ENCODE measurements around the gene R3HDML.

The R3HDML gene

DNA sequence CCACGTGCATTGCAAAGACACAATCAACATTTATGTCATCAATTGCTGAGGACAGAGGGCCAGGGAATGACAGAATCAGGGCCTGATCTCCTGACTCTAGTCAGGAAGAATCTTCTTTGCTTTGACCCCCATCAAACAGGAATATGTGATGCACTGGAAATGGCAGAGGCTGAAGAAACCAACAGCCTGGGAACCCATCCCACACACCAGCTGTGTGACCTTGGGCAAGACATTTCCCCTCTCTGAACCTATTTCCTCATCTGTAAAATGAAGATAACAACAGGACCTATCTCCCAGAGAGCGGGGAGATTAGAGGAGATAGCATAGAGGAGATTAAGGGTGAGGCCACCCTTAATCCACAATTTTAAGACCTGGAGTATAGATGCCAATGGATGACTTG lies 20.2 kb downstream of the R3HDML start:
- no peak overlapping the region for H4K8ac ChIP-seq (ENCODE audit: low read depth, low read length)
- no CpG with 5 or more reads among the region's 2 CpGs for WGBS (ENCODE audit: extremely low coverage, insufficient coverage, insufficient read length)
- H3K27me3 ChIP-seq (ENCODE audit: insufficient read depth, low read length): no peaks in the 10 kb centered on the region
- no peak overlapping the region for H3K14ac ChIP-seq (ENCODE audit: low read length)
- H2BK5ac ChIP-seq (ENCODE audit: low read depth, low read length, poor library complexity): no peak overlapping the region
- H3K4me2 ChIP-seq (ENCODE audit: low read length): no peak overlapping the region
- H3K9me3 ChIP-seq (ENCODE audit: insufficient read depth, low read depth, low read length): no peaks in the 10 kb centered on the region
- H3K36me3 ChIP-seq (ENCODE audit: control insufficient read depth in 1 of 2, insufficient read depth in 2 of 2, low read length in 2 of 2): no peaks in the 10 kb centered on the region
- no peak overlapping the region for H4K91ac ChIP-seq (ENCODE audit: low read depth, low read length)
- H4K12ac ChIP-seq (ENCODE audit: low read depth, low read length): no peak overlapping the region
- no peak overlapping the region for H2AK5ac ChIP-seq (ENCODE audit: low read length)
- H3K23ac ChIP-seq (ENCODE audit: low read length): peak overlapping the region; percentile 7
- no peak overlapping the region for H3K27ac ChIP-seq (ENCODE audit: low read depth, low read length)
- peaks cover 5 to 6% of the 10 kb centered on the region in 2 experiments for H3K4me1 ChIP-seq (ENCODE audit: control insufficient read depth in 1 of 2, insufficient read depth in 2 of 2, low read length in 2 of 2)
- H3K79me2 ChIP-seq (ENCODE audit: control insufficient read depth, insufficient read depth, low read length, poor library complexity): no peaks in the 10 kb centered on the region
- no peak overlapping the region for H3K4me3 ChIP-seq (ENCODE audit: low read depth, low read length)
- H2BK120ac ChIP-seq (ENCODE audit: insufficient read depth, low read length, poor library complexity): no peak overlapping the region
- H3K79me1 ChIP-seq (ENCODE audit: low read length): no peaks in the 10 kb centered on the region
- no peak overlapping the region for H3K9ac ChIP-seq (ENCODE audit: low read length)
- H2AFZ ChIP-seq (ENCODE audit: insufficient read depth, low read length, poor library complexity): no peak overlapping the region
- no peak for DNase-seq
- no peak overlapping the region for H3K4ac ChIP-seq (ENCODE audit: low read depth, low read length)
- H3K18ac ChIP-seq (ENCODE audit: low read length): no peak overlapping the region
- no peak overlapping the region for H2BK12ac ChIP-seq (ENCODE audit: low read length)

DNA sequence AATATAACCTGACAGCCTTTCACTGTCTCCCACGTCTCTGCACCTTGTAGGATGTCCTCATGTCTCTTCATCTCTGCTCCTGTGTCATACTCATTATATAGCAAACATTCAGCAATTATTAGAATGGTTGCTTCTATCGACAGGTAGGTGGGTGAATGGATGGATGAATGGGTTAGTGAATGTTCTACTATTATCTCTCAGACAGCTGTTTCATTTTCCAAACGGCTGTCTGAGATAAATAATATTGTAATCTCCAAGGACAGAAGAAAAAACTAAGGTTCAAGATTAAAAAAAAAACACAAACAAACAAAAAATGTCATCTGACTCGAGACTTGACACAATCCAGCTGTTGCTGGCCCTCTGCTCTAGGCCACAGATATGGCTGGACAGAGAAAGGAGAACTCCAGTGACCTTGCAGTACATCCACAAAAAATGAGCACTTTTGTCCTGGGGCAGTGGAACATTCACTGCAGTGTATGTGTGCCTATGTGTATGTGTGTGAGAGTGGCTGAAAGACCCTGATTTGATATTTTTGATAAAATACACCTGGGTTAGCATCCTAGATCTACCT lies 20.8 kb downstream of the R3HDML start:
- H4K12ac ChIP-seq (ENCODE audit: low read depth, low read length): no peak overlapping the region
- no peak overlapping the region for H2AFZ ChIP-seq (ENCODE audit: insufficient read depth, low read length, poor library complexity)
- H3K18ac ChIP-seq (ENCODE audit: low read length): no peak overlapping the region
- no CpG with 5 or more reads among the region's 4 CpGs for WGBS (ENCODE audit: extremely low coverage, insufficient coverage, insufficient read length)
- H3K79me1 ChIP-seq (ENCODE audit: low read length): no peaks in the 10 kb centered on the region
- no peak overlapping the region for H3K23ac ChIP-seq (ENCODE audit: low read length)
- H3K9ac ChIP-seq (ENCODE audit: low read length): no peak overlapping the region
- H3K4me2 ChIP-seq (ENCODE audit: low read length): no peak overlapping the region
- no peaks in the 10 kb centered on the region for H3K27me3 ChIP-seq (ENCODE audit: insufficient read depth, low read length)
- H3K36me3 ChIP-seq (ENCODE audit: control insufficient read depth in 1 of 2, insufficient read depth in 2 of 2, low read length in 2 of 2): no peaks in the 10 kb centered on the region
- H3K4me1 ChIP-seq (ENCODE audit: control insufficient read depth in 1 of 2, insufficient read depth in 2 of 2, low read length in 2 of 2): peaks cover 0 to under 1% of the 10 kb centered on the region in 2 experiments
- no peaks in the 10 kb centered on the region for H3K79me2 ChIP-seq (ENCODE audit: control insufficient read depth, insufficient read depth, low read length, poor library complexity)
- no peak overlapping the region for H3K27ac ChIP-seq (ENCODE audit: low read depth, low read length)
- H3K4ac ChIP-seq (ENCODE audit: low read depth, low read length): no peak overlapping the region
- H4K91ac ChIP-seq (ENCODE audit: low read depth, low read length): no peak overlapping the region
- H2BK120ac ChIP-seq (ENCODE audit: insufficient read depth, low read length, poor library complexity): no peak overlapping the region
- no peak overlapping the region for H2BK12ac ChIP-seq (ENCODE audit: low read length)
- H3K4me3 ChIP-seq (ENCODE audit: low read depth, low read length): no peak overlapping the region
- no peaks in the 10 kb centered on the region for H3K9me3 ChIP-seq (ENCODE audit: insufficient read depth, low read depth, low read length)
- DNase-seq: no peak
- H3K14ac ChIP-seq (ENCODE audit: low read length): no peak overlapping the region
- no peak overlapping the region for H2BK5ac ChIP-seq (ENCODE audit: low read depth, low read length, poor library complexity)
- no peak overlapping the region for H2AK5ac ChIP-seq (ENCODE audit: low read length)
- no peak overlapping the region for H4K8ac ChIP-seq (ENCODE audit: low read depth, low read length)

DNA sequence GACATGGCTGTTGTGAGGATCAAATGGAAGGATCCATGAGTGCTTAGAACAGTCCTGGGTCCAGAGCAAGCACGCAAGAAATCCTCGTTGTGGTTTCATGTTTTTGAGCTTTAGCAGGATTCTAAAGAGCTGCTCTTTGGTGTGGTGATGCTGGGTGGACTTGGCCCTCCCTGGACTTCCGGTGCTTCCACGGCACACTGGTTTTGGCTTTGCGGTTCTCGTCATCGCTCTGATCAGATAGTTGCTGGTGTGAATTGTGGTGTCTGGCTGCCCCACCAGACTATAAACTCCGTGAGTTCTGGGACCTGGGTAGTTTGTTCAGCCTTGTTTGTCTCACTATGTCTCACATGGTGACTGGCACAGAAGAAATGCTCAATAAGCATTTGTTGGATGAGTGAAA lies 21.9 kb downstream of the R3HDML start:
- no peak overlapping the region for H3K23ac ChIP-seq (ENCODE audit: low read length)
- no peaks in the 10 kb centered on the region for H3K4me1 ChIP-seq (ENCODE audit: control insufficient read depth in 1 of 2, insufficient read depth in 2 of 2, low read length in 2 of 2)
- H4K12ac ChIP-seq (ENCODE audit: low read depth, low read length): no peak overlapping the region
- no peaks in the 10 kb centered on the region for H3K79me2 ChIP-seq (ENCODE audit: control insufficient read depth, insufficient read depth, low read length, poor library complexity)
- H2BK12ac ChIP-seq (ENCODE audit: low read length): no peak overlapping the region
- no peak overlapping the region for H2BK120ac ChIP-seq (ENCODE audit: insufficient read depth, low read length, poor library complexity)
- H3K4me2 ChIP-seq (ENCODE audit: low read length): no peak overlapping the region
- H2AK5ac ChIP-seq (ENCODE audit: low read length): no peak overlapping the region
- H3K14ac ChIP-seq (ENCODE audit: low read length): no peak overlapping the region
- H3K27ac ChIP-seq (ENCODE audit: low read depth, low read length): no peak overlapping the region
- H4K8ac ChIP-seq (ENCODE audit: low read depth, low read length): no peak overlapping the region
- H2BK5ac ChIP-seq (ENCODE audit: low read depth, low read length, poor library complexity): no peak overlapping the region
- no peak overlapping the region for H3K9ac ChIP-seq (ENCODE audit: low read length)
- H3K4me3 ChIP-seq (ENCODE audit: low read depth, low read length): no peak overlapping the region
- no peak overlapping the region for H4K91ac ChIP-seq (ENCODE audit: low read depth, low read length)
- no peaks in the 10 kb centered on the region for H3K36me3 ChIP-seq (ENCODE audit: control insufficient read depth in 1 of 2, insufficient read depth in 2 of 2, low read length in 2 of 2)
- H3K79me1 ChIP-seq (ENCODE audit: low read length): no peaks in the 10 kb centered on the region
- H3K9me3 ChIP-seq (ENCODE audit: insufficient read depth, low read depth, low read length): no peaks in the 10 kb centered on the region
- no peak overlapping the region for H2AFZ ChIP-seq (ENCODE audit: insufficient read depth, low read length, poor library complexity)
- DNase-seq: no peak
- WGBS (ENCODE audit: extremely low coverage, insufficient coverage, insufficient read length): no CpG with 5 or more reads among the region's 8 CpGs
- no peaks in the 10 kb centered on the region for H3K27me3 ChIP-seq (ENCODE audit: insufficient read depth, low read length)
- no peak overlapping the region for H3K4ac ChIP-seq (ENCODE audit: low read depth, low read length)
- H3K18ac ChIP-seq (ENCODE audit: low read length): no peak overlapping the region

DNA sequence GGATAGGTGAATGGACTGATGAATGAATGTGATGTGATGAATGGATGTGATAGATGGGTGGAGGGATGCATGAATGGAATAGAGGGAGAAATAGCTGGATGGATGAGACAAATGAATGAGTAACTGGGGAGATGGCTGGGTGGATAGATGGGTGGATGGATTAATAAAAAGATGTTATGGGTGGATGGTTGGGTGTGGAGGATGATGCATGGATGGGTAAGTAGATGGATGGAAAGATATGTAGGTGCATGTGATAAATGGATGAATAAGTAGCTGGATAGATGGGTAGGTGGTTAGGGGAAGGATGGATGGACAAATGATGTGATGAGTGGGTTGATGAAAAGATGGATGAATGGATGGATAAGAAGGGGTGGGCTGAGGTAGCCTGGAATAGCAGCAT lies 23.4 kb downstream of the R3HDML start:
- Histone ChIP-seq H3K23ac (ENCODE audit: low read length) (no peak overlapping the region), H3K14ac (ENCODE audit: low read length) (no peak overlapping the region), H3K4me3 (ENCODE audit: low read depth, low read length) (no peak overlapping the region)

More for the DNA sequence above, 23.4 kb downstream of the R3HDML start:
- no peak overlapping the region for H4K8ac ChIP-seq (ENCODE audit: low read depth, low read length)
- no peaks in the 10 kb centered on the region for H3K79me1 ChIP-seq (ENCODE audit: low read length)
- H2BK5ac ChIP-seq (ENCODE audit: low read depth, low read length, poor library complexity): no peak overlapping the region
- no peak overlapping the region for H2BK120ac ChIP-seq (ENCODE audit: insufficient read depth, low read length, poor library complexity)
- H3K4ac ChIP-seq (ENCODE audit: low read depth, low read length): no peak overlapping the region
- H4K12ac ChIP-seq (ENCODE audit: low read depth, low read length): no peak overlapping the region
- H3K27ac ChIP-seq (ENCODE audit: low read depth, low read length): no peak overlapping the region
- no peak overlapping the region for H2AK5ac ChIP-seq (ENCODE audit: low read length)
- no peaks in the 10 kb centered on the region for H3K4me1 ChIP-seq (ENCODE audit: control insufficient read depth in 1 of 2, insufficient read depth in 2 of 2, low read length in 2 of 2)
- H4K91ac ChIP-seq (ENCODE audit: low read depth, low read length): no peak overlapping the region
- H3K4me2 ChIP-seq (ENCODE audit: low read length): no peak overlapping the region
- no peak for DNase-seq
- H3K27me3 ChIP-seq (ENCODE audit: insufficient read depth, low read length): no peaks in the 10 kb centered on the region
- no peaks in the 10 kb centered on the region for H3K79me2 ChIP-seq (ENCODE audit: control insufficient read depth, insufficient read depth, low read length, poor library complexity)
- no peak overlapping the region for H3K9ac ChIP-seq (ENCODE audit: low read length)
- H3K36me3 ChIP-seq (ENCODE audit: control insufficient read depth in 1 of 2, insufficient read depth in 2 of 2, low read length in 2 of 2): no peaks in the 10 kb centered on the region
- no peak overlapping the region for H3K18ac ChIP-seq (ENCODE audit: low read length)
- no peak overlapping the region for H2AFZ ChIP-seq (ENCODE audit: insufficient read depth, low read length, poor library complexity)
- H3K9me3 ChIP-seq (ENCODE audit: insufficient read depth, low read depth, low read length): no peaks in the 10 kb centered on the region
- no peak overlapping the region for H2BK12ac ChIP-seq (ENCODE audit: low read length)
